HEK293 (cell line): ENCODE data around the gene VARS1.

Source experiments
- KLF8 ChIP-seq: fragments of 450-650 bp; formaldehyde crosslinking; IDR thresholded peaks from 2 replicates; pipeline ENCODE4 v1.5.1; 2016; ENCODE audit warnings: missing biosample characterization, missing genetic modification characterization
- REPIN1 ChIP-seq: fragments of 450-650 bp; formaldehyde crosslinking; IDR thresholded peaks from 2 replicates; pipeline ENCODE4 v1.5.1; 2017; ENCODE audit warnings: missing biosample characterization, missing genetic modification characterization, low read depth
- SCRT2 ChIP-seq: fragments of 450-650 bp; formaldehyde crosslinking; IDR thresholded peaks from 2 replicates; pipeline ENCODE4 v1.5.1; 2016; ENCODE audit warnings: missing biosample characterization, missing genetic modification characterization
- TRIM28 ChIP-seq: IDR thresholded peaks from 2 replicates; pipeline ENCODE4 v1.6.1; 2011; ENCODE audit warnings: low read length, control low read depth, borderline replicate concordance
- ZBTB1 ChIP-seq: fragments of 450-650 bp; formaldehyde crosslinking; IDR thresholded peaks from 2 replicates; pipeline ENCODE4 v1.5.1; 2016; ENCODE audit warnings: missing biosample characterization, missing genetic modification characterization
- ZBTB8A ChIP-seq: fragments of 450-650 bp; formaldehyde crosslinking; IDR thresholded peaks from 2 replicates; pipeline ENCODE4 v1.5.1; 2016; ENCODE audit warnings: missing biosample characterization, missing genetic modification characterization
- ZFHX2 ChIP-seq: fragments of 450-650 bp; formaldehyde crosslinking; conservative IDR thresholded peaks from 2 replicates; pipeline ENCODE4 v1.5.1; 2016; ENCODE audit warnings: missing biosample characterization, missing genetic modification characterization
- ZFP37 ChIP-seq: fragments of 450-650 bp; formaldehyde crosslinking; IDR thresholded peaks from 2 replicates; pipeline ENCODE4 v1.5.1; 2016; ENCODE audit warnings: missing biosample characterization, missing genetic modification characterization
- ZFP41 ChIP-seq: fragments of 450-650 bp; formaldehyde crosslinking; IDR thresholded peaks from 2 replicates; pipeline ENCODE4 v1.5.1; 2016; ENCODE audit warnings: missing biosample characterization, missing genetic modification characterization, borderline replicate concordance
- ZNF112 ChIP-seq: fragments of 450-650 bp; formaldehyde crosslinking; IDR thresholded peaks from 2 replicates; pipeline ENCODE4 v1.5.0; 2017; ENCODE audit warnings: missing biosample characterization, missing genetic modification characterization
- ZNF175 ChIP-seq: fragments of 450-650 bp; formaldehyde crosslinking; IDR thresholded peaks from 2 replicates; pipeline ENCODE4 v1.5.1; 2016; ENCODE audit warnings: missing biosample characterization, missing genetic modification characterization
- ZNF184 ChIP-seq: fragments of 450-650 bp; IDR thresholded peaks from 2 replicates; pipeline ENCODE4 v1.5.1; 2018; ENCODE audit warnings: missing biosample characterization, mild to moderate bottlenecking, missing genetic modification characterization
- ZNF2 ChIP-seq: fragments of 450-650 bp; formaldehyde crosslinking; IDR thresholded peaks from 2 replicates; pipeline ENCODE4 v1.5.1; 2016; ENCODE audit warnings: missing biosample characterization, missing genetic modification characterization
- ZNF274 ChIP-seq, 2 experiments: fragments of 200-500 bp in 1 of 2; fragments of 450-650 bp in 1 of 2; sonication (Bioruptor generic) in 1 of 2; formaldehyde crosslinking in 1 of 2; IDR thresholded peaks; 2 replicates each; pipeline versions ENCODE4 v1.5.1 to v1.6.1; 2014 to 2016; ENCODE audit warnings: borderline replicate concordance in 1 of 2, inconsistent platforms in 1 of 2, low read length in 1 of 2, missing biosample characterization in 1 of 2, missing genetic modification characterization in 1 of 2
- ZNF311 ChIP-seq: fragments of 450-650 bp; formaldehyde crosslinking; IDR thresholded peaks from 2 replicates; pipeline ENCODE4 v1.5.1; 2017; ENCODE audit warnings: missing biosample characterization, missing genetic modification characterization, borderline replicate concordance
- ZNF341 ChIP-seq: fragments of 450-650 bp; formaldehyde crosslinking; IDR thresholded peaks from 2 replicates; pipeline ENCODE4; 2016; ENCODE audit warnings: low read depth, missing biosample characterization, missing genetic modification characterization
- ZNF404 ChIP-seq: fragments of 450-650 bp; formaldehyde crosslinking; IDR thresholded peaks from 2 replicates; pipeline ENCODE4 v1.5.1; 2017; ENCODE audit warnings: missing biosample characterization, missing genetic modification characterization
- ZNF658 ChIP-seq: fragments of 450-650 bp; formaldehyde crosslinking; IDR thresholded peaks from 2 replicates; pipeline ENCODE4; 2016; ENCODE audit warnings: missing biosample characterization, missing genetic modification characterization
- ZNF768 ChIP-seq: fragments of 450-650 bp; formaldehyde crosslinking; IDR thresholded peaks from 2 replicates; pipeline ENCODE4 v1.5.1; 2018; ENCODE audit warnings: missing biosample characterization, mild to moderate bottlenecking, missing genetic modification characterization
- TF ChIP-seq, protein P1 (sequence below): fragments of 450-650 bp; formaldehyde crosslinking; IDR thresholded peaks from 2 replicates; pipeline ENCODE4 v1.5.1; 2016; ENCODE audit warnings: missing biosample characterization, missing genetic modification characterization, low read depth
- TF ChIP-seq, protein P2 (sequence below): fragments of 450-650 bp; formaldehyde crosslinking; IDR thresholded peaks from 2 replicates; pipeline ENCODE4 v1.5.1; 2016; ENCODE audit warnings: missing biosample characterization, missing genetic modification characterization, borderline replicate concordance
- TF ChIP-seq, protein P3 (sequence below): fragments of 450-650 bp; formaldehyde crosslinking; IDR thresholded peaks from 2 replicates; pipeline ENCODE4 v1.5.1; 2016; ENCODE audit warnings: missing biosample characterization, missing genetic modification characterization
- TF ChIP-seq, protein P4 (sequence below): fragments of 450-650 bp; formaldehyde crosslinking; IDR thresholded peaks from 2 replicates; pipeline ENCODE4 v1.5.1; 2017; ENCODE audit warnings: missing biosample characterization, missing genetic modification characterization
- TF ChIP-seq, protein P5 (sequence below): fragments of 450-650 bp; formaldehyde crosslinking; conservative IDR thresholded peaks from 2 replicates; pipeline ENCODE4 v1.5.1; 2016; ENCODE audit warnings: low read depth, missing biosample characterization, missing genetic modification characterization
- TF ChIP-seq, protein P6 (sequence below): fragments of 450-650 bp; formaldehyde crosslinking; IDR thresholded peaks from 2 replicates; pipeline ENCODE4; 2016; ENCODE audit warnings: missing biosample characterization, missing genetic modification characterization

VARS1 gene

DNA sequence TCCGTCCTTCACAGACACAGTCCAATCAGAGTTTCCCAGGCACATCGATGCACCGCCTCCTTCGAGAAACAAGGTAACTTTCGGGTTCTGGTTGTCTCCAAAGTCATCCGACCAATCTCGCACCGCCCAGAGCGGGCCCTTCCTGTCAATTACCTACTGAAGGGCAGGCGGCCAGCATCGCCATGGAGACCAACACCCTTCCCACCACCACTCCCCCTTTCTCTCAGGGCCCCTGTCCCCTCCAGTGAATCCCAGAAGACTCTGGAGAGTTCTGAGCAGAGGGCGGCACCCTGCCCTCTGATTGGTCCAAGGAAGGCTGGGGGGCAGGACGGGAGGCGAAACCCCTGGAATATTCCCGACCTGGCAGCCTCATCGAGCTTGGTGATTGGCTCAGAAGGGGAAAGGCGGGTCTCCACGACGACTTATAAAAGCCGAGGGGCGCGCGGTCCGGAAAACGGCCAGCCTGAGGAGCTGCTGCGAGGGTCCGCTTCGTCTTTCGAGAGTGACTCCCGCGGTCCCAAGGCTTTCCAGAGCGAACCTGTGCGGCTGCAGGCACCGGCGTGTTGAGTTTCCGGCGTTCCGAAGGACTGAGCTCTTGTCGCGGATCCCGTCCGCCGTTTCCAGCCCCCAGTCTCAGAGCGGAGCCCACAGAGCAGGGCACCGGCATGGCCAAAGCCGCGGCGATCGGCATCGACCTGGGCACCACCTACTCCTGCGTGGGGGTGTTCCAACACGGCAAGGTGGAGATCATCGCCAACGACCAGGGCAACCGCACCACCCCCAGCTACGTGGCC, 31.9 kb upstream of the VARS1 start, which contains the start of gene HSPA1B (continued):
- TF ChIP-seq, protein P1, sequence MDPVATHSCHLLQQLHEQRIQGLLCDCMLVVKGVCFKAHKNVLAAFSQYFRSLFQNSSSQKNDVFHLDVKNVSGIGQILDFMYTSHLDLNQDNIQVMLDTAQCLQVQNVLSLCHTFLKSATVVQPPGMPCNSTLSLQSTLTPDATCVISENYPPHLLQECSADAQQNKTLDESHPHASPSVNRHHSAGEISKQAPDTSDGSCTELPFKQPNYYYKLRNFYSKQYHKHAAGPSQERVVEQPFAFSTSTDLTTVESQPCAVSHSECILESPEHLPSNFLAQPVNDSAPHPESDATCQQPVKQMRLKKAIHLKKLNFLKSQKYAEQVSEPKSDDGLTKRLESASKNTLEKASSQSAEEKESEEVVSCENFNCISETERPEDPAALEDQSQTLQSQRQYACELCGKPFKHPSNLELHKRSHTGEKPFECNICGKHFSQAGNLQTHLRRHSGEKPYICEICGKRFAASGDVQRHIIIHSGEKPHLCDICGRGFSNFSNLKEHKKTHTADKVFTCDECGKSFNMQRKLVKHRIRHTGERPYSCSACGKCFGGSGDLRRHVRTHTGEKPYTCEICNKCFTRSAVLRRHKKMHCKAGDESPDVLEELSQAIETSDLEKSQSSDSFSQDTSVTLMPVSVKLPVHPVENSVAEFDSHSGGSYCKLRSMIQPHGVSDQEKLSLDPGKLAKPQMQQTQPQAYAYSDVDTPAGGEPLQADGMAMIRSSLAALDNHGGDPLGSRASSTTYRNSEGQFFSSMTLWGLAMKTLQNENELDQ (tag by site-specific recombination), result no peak
- TF ChIP-seq ZNF768, result no peak
- no peak for TF ChIP-seq ZBTB1 (tag by site-specific recombination)
- TF ChIP-seq, protein P2, sequence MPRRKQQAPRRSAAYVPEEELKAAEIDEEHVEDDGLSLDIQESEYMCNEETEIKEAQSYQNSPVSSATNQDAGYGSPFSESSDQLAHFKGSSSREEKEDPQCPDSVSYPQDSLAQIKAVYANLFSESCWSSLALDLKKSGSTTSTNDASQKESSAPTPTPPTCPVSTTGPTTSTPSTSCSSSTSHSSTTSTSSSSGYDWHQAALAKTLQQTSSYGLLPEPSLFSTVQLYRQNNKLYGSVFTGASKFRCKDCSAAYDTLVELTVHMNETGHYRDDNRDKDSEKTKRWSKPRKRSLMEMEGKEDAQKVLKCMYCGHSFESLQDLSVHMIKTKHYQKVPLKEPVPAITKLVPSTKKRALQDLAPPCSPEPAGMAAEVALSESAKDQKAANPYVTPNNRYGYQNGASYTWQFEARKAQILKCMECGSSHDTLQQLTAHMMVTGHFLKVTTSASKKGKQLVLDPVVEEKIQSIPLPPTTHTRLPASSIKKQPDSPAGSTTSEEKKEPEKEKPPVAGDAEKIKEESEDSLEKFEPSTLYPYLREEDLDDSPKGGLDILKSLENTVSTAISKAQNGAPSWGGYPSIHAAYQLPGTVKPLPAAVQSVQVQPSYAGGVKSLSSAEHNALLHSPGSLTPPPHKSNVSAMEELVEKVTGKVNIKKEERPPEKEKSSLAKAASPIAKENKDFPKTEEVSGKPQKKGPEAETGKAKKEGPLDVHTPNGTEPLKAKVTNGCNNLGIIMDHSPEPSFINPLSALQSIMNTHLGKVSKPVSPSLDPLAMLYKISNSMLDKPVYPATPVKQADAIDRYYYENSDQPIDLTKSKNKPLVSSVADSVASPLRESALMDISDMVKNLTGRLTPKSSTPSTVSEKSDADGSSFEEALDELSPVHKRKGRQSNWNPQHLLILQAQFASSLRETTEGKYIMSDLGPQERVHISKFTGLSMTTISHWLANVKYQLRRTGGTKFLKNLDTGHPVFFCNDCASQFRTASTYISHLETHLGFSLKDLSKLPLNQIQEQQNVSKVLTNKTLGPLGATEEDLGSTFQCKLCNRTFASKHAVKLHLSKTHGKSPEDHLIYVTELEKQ, result 0 out of 2 replicates have a peak, but pooled peaks have one; percentile 24
- no peak for TF ChIP-seq ZNF311 (tag by site-specific recombination)
- TF ChIP-seq, protein P3, sequence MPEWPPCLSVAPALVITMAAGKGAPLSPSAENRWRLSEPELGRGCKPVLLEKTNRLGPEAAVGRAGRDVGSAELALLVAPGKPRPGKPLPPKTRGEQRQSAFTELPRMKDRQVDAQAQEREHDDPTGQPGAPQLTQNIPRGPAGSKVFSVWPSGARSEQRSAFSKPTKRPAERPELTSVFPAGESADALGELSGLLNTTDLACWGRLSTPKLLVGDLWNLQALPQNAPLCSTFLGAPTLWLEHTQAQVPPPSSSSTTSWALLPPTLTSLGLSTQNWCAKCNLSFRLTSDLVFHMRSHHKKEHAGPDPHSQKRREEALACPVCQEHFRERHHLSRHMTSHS (tag by site-specific recombination), result no peak
- peak; percentile 88; the same call in 1 of the 2 replicates for TF ChIP-seq ZNF2 (tag by site-specific recombination)
- TF ChIP-seq ZNF112 (tag by site-specific recombination), result no peak
- no peak for TF ChIP-seq ZFP41 (tag by site-specific recombination)
- no peak for TF ChIP-seq TRIM28
- no peak for TF ChIP-seq ZNF175 (tag by site-specific recombination)
- no peak for TF ChIP-seq REPIN1 (tag by site-specific recombination)
- TF ChIP-seq SCRT2 (tag by site-specific recombination), result peak; percentile 50; the same call in 1 of the 2 replicates
- TF ChIP-seq, protein P4, sequence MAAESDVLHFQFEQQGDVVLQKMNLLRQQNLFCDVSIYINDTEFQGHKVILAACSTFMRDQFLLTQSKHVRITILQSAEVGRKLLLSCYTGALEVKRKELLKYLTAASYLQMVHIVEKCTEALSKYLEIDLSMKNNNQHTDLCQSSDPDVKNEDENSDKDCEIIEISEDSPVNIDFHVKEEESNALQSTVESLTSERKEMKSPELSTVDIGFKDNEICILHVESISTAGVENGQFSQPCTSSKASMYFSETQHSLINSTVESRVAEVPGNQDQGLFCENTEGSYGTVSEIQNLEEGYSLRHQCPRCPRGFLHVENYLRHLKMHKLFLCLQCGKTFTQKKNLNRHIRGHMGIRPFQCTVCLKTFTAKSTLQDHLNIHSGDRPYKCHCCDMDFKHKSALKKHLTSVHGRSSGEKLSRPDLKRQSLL, result no peak
- TF ChIP-seq ZNF341, result peak; percentile 86
- no peak for TF ChIP-seq ZNF184 (tag by site-specific recombination)
- TF ChIP-seq, protein P5, sequence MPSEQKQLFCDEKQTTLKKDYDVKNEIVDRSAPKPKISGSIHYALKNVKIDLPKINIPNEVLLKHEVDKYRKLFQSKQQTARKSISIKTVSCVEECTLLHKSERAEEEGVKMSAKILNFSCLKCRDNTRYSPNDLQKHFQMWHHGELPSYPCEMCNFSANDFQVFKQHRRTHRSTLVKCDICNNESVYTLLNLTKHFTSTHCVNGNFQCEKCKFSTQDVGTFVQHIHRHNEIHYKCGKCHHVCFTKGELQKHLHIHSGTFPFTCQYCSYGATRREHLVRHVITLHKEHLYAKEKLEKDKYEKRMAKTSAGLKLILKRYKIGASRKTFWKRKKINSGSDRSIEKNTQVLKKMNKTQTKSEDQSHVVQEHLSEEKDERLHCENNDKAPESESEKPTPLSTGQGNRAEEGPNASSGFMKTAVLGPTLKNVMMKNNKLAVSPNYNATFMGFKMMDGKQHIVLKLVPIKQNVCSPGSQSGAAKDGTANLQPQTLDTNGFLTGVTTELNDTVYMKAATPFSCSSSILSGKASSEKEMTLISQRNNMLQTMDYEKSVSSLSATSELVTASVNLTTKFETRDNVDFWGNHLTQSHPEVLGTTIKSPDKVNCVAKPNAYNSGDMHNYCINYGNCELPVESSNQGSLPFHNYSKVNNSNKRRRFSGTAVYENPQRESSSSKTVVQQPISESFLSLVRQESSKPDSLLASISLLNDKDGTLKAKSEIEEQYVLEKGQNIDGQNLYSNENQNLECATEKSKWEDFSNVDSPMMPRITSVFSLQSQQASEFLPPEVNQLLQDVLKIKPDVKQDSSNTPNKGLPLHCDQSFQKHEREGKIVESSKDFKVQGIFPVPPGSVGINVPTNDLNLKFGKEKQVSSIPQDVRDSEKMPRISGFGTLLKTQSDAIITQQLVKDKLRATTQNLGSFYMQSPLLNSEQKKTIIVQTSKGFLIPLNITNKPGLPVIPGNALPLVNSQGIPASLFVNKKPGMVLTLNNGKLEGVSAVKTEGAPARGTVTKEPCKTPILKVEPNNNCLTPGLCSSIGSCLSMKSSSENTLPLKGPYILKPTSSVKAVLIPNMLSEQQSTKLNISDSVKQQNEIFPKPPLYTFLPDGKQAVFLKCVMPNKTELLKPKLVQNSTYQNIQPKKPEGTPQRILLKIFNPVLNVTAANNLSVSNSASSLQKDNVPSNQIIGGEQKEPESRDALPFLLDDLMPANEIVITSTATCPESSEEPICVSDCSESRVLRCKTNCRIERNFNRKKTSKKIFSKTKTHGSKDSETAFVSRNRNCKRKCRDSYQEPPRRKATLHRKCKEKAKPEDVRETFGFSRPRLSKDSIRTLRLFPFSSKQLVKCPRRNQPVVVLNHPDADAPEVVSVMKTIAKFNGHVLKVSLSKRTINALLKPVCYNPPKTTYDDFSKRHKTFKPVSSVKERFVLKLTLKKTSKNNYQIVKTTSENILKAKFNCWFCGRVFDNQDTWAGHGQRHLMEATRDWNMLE (tag by site-specific recombination), result no peak
- TF ChIP-seq, protein P6, sequence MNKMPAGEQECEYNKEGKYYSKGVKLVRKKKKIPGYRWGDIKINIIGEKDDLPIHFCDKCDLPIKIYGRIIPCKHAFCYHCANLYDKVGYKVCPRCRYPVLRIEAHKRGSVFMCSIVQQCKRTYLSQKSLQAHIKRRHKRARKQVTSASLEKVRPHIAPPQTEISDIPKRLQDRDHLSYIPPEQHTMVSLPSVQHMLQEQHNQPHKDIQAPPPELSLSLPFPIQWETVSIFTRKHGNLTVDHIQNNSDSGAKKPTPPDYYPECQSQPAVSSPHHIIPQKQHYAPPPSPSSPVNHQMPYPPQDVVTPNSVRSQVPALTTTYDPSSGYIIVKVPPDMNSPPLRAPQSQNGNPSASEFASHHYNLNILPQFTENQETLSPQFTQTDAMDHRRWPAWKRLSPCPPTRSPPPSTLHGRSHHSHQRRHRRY (tag by site-specific recombination), result no peak
- TF ChIP-seq ZFHX2, result peak; percentile 66
- peak; percentile 68 for TF ChIP-seq ZBTB8A (tag by site-specific recombination)
- no peak for TF ChIP-seq ZNF274 (IDR thresholded peaks at IDR 0.05; ENCODE audit: low read length)
- TF ChIP-seq ZNF274 (tag by site-specific recombination; IDR thresholded peaks at IDR 0.05; ENCODE audit: borderline replicate concordance), result no peak
- peak; percentile 97 for TF ChIP-seq ZFP37 (tag by site-specific recombination)
- TF ChIP-seq ZNF658 (tag by site-specific recombination), result no peak
- no peak for TF ChIP-seq ZNF404
- peak; percentile 52; the same call in 1 of the 2 replicates for TF ChIP-seq KLF8 (tag by site-specific recombination)
